ENCODE results near the gene BAG5. TPM values are rescaled to one million over a fixed set of nuclear protein-coding genes. Genes with fewer than 3 reads are reported as not detected.

BAG5 gene
- total RNA-seq, 4 donors from 2014 or later, result 39.4 to 77.5 (median 44.4) TPM

DNA sequence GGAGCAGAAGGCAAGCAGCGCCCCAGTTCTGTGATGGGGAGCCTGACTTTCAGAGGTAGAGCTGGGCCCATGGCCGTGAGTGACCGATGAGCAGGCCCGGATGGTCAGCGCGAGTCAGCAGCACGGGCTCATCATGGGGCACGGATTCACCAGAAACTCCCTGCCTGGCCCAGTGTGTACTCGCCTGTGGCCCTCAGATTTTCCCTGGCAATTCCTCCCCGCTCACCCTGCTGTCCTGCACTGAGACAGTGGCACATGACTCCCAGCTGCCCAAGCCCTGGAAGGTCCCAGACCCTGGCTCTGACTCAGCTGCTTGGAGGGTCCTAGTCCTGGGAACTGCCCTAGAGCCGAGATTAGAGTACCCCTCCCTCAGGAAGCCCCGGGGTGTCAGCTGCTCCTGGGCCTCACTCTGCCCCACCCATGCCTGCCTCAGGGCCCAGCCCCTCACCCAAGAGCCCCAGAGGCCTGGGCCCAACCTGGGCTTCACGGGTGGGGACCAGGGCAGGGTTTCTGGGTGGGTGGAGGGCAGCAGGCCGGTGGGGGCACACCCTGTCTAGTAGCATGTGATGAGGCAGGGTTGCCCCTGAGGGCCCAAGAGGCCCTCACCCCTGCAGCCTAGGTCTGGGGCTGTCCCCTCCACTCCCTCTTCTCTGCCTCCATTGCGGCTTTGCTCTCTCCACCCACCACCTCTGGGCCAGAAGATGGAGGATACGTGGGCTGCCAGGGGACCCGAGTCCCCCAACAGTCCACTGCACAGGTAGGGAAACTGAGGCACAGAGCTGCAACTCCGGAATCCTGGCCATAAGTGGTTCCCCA is 25.1 kb downstream of the BAG5 start:
- Histone ChIP-seq H3K9me3 (no peaks in the 10 kb centered on the region), H3K4me3 (replicated peaks in 1 of 3) (no peak overlapping the region), H3K27me3 (no peaks in the 10 kb centered on the region), H3K36me3 (no peaks in the 10 kb centered on the region), H3K4me1 (peaks cover 31 to 43% of the 10 kb centered on the region in 2 donors), H3K27ac (no peak overlapping the region)
- 81% methylated on average over 4 to 16 of the region's 18 CpGs for WGBS, 2 donors
- TF ChIP-seq CTCF (IDR thresholded peaks at IDR 0.05) (no peak), POLR2A (IDR thresholded peaks at IDR 0.05) (no peak)
- intact Hi-C loops (cut with DNase I), result no loop called here
- no peak for DNase-seq

DNA sequence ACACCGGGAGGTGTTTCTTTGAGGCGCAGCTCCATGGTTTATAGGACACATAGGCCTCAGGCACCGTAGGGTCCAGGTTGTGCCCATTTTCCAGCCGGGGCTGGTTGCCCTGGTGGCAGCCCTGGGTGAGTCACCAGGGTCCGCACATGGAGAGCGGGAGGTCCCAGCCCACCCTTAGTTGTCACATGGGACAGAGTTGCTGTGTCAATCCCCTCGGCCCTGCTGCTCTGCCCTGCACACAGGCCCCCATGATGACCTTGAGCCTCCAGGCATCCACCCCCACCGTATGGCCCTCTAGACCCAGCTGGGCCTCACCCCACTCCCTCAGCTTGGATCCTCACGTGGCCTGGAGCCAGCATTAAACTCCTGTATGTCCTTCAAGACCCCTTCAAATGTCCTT is 25.8 kb downstream of the BAG5 start:
- Histone ChIP-seq H3K27me3 (no peaks in the 10 kb centered on the region), H3K4me3 (replicated peaks in 1 of 3) (no peak overlapping the region), H3K4me1 (peaks cover 24 to 36% of the 10 kb centered on the region in 2 donors), H3K27ac (no peak overlapping the region), H3K9me3 (no peaks in the 10 kb centered on the region), H3K36me3 (no peaks in the 10 kb centered on the region)
- TF ChIP-seq POLR2A (IDR thresholded peaks at IDR 0.05) (no peak), CTCF (IDR thresholded peaks at IDR 0.05) (no peak)
- WGBS, 2 donors, result 71 to 90% methylated on average over 6 of the region's 9 CpGs
- no peak for DNase-seq
- intact Hi-C loops (cut with DNase I), result no loop called here

DNA sequence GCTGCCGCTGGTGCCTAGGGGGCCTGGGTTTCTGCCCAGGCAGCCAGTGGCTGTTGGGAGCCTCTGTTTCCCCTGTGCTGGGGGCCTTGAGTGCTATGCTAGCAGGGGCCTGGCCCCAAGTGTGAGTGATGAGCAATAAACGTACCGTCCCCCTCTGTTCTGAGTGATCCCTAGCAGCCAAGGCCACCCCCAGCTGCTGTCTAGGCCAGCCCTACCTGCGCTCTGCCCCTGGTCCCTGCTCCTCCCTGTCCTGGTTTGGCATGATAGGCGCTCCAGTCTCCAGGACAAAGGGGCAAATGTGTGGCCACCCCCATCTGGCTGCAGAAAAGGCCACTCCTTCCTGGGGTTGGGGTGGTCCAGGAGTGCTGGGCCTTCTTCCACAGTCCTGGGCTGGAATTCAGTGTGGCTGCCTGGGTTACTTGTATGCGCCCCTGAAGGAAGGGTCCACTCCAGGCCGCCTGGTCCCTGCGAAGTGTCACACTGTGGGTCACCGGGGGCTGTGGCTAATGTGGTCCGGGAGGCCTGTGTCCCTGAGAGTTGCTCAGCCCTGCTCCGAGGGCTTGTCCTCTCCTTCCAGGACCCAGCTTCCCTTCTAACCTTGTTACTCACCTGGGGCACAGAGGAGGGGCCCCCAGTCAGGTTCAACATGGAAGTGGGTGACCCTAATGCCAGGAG is 26.4 kb downstream of the BAG5 start:
- 80 to 86% methylated on average over 4 to 9 of the region's 11 CpGs for WGBS, 2 donors
- Histone ChIP-seq H3K4me1 (peaks cover 19 to 29% of the 10 kb centered on the region in 2 donors), H3K9me3 (no peaks in the 10 kb centered on the region), H3K27me3 (no peaks in the 10 kb centered on the region), H3K4me3 (replicated peaks in 1 of 3) (no peak overlapping the region), H3K36me3 (no peaks in the 10 kb centered on the region), H3K27ac (no peak overlapping the region)
- no peak for DNase-seq
- TF ChIP-seq POLR2A (IDR thresholded peaks at IDR 0.05), result no peak
- no peak for TF ChIP-seq CTCF (IDR thresholded peaks at IDR 0.05)
- intact Hi-C loops (cut with DNase I), result no loop called here

- intact Hi-C loops (cut with DNase I), result no loop called here
- H3K4me1 ChIP-seq, result peaks cover 11 to 26% of the 10 kb centered on the region in 2 donors
- no peaks in the 10 kb centered on the region for H3K9me3 ChIP-seq
- no peak for DNase-seq
- no peaks in the 10 kb centered on the region for H3K36me3 ChIP-seq
- no peaks in the 10 kb centered on the region for H3K27me3 ChIP-seq
- 88 to 89% methylated on average over 13 to 20 of the region's 21 CpGs for WGBS, 2 donors
- no peak overlapping the region for H3K27ac ChIP-seq
- TF ChIP-seq POLR2A (IDR thresholded peaks at IDR 0.05), result no peak
- no peak for TF ChIP-seq CTCF (IDR thresholded peaks at IDR 0.05)
- H3K4me3 ChIP-seq (replicated peaks in 1 of 3), result no peak overlapping the region
Observed at GRCh38 chr14:103535081-103535890, 27.2 kb downstream of the BAG5 start.

Data from thyroid gland (tissue), 4 donors.